GM21515 (cell line): ENCODE measurements around the gene PRKAG3.

Experiments
- ATAC-seq: cut with Tn5 transposase; IDR thresholded peaks from one replicate; pipeline ENCODE4 v1.9.1; 2021; ENCODE audit not compliant: unreplicated experiment

PRKAG3 gene

DNA sequence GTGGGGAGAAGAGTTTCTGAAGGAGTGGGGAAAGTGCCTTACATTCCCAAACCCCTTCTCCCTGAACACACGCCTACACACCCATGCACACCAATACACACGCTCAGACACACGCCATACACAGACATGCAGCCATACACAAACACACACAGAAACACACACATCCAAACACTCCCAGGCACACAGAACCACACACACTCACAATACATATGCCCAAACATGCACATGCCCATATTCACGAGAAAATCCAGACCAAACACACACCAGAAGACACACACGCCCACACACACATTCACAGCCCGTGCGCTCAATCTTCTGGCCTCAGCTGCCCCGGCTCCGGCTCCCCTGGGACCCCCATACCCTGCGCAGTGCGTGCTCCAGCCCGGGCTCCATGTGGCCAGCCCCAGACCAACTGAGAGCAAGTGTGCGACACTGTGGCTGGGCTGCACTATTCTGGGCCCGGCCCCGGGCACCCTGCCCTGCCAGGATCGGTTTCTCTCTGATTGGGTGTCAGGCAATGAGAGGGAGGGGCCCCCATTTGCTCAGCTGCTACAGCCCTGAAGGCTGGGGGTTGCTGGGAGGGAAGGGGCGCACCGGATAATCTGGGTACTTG, at the start of gene PRKAG3:
Gene PRKAG3, minus strand, starts transcription at position 426 of the 613 bp plus-strand sequence.
- ATAC-seq = no peak

DNA sequence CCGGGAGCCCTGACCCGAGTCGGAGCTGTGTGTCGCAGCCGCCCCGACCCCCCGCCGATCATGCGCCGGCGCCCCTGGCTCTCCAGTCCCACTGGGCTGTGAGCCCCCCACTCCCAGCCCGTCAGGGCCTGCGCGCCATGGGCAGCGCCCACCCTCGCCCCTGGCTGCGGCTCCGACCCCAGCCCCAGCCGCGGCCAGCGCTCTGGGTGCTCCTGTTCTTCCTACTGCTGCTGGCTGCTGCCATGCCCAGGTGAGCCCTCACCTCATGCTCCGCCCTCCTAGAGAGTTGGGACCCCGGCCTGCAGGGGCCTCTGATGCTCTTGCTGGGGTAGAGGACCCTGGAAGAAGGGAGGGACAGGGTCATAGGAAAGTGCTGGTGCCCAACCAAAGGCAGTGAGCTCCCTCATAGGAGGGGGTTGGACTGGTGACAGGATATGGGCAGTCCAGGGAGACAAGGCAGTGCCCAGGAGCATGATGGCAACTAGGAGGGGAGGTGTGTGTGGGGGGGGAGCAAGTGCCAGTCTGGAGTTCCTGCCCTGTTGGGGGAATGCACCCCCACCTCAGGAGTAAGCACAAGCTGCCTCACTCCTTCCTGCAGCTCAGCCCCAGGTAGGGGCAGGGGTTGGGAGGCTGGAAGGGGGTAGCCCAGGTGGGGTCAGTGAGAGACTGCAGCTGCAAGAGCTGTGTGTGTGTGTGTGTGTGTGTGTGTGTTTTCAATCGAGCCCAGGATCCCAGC, 49.4 kb upstream of the PRKAG3 start:
- no peak for ATAC-seq

GRCh38 chr2:218880102-218880858, 48.7 kb upstream of the PRKAG3 start, which contains the start of gene WNT10A:
Gene WNT10A, plus strand, starts transcription at chr2:218880852. Its CDS starts 144 bp downstream, at chr2:218880996.
- ATAC-seq = peak; percentile 66

DNA sequence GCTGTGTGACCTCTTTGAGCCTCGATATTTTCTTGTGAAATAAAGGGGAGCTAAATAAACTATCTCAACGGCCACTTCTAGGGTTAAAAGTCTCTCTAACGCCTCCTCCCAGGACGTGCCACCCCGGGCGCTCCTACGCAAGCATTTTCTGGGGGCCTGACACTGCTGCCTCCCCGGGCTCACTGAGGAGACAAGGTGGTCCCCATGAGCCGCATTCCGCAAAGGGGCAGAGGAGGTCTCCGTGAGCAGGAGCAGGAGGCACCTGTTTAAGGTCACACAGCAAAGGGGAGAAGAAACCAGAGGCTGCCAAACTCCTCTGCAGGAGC, 48.1 kb upstream of the PRKAG3 start:
- no peak for ATAC-seq

DNA sequence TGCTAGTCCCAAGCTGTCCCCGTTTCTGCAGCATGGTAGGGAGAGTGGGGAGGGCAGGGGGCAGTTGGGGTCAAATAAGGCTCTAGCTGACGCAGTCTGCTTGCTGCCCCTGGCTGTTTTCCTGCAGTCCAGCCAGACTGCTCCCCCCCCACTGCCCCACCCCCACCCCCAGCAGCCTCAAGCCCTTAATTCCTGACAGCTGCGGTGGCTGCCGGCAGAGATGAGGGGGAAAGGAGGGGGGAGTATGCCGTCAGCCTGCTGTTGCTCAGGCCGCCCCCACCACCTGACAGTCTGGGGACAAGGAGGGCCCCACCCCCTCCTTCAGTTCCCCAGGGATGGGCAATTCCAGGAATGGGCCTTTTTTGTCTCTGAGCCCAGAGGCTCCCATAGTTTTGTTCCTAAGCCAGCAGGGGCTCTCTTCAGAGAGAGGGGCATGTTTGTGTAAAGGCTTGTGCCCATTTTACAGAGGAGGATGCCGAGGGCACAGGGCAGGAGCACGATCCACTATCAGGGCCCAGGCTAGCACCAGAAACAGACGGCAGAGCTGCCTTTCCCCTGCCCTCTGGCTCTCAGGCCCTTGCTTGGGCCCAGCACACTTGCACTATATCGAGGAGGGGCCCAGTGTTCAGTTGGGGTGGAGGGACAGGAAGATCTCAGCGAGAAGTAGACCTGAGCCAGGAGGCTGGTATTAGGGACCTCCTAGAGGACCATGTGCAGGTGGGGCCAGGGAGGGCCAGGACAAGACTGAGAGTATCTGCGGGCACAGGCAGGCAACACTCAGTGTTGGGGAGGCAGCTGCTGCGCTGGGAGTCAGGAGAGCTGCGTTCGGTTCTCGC, 47.5 kb upstream of the PRKAG3 start:
- no peak for ATAC-seq

GRCh38 chr2:218878486-218878885, 46.9 kb upstream of the PRKAG3 start:
- no peak for ATAC-seq

- ATAC-seq = no peak
Measured at GRCh38 chr2:218877891-218878290, 46.3 kb upstream of the PRKAG3 start.

DNA sequence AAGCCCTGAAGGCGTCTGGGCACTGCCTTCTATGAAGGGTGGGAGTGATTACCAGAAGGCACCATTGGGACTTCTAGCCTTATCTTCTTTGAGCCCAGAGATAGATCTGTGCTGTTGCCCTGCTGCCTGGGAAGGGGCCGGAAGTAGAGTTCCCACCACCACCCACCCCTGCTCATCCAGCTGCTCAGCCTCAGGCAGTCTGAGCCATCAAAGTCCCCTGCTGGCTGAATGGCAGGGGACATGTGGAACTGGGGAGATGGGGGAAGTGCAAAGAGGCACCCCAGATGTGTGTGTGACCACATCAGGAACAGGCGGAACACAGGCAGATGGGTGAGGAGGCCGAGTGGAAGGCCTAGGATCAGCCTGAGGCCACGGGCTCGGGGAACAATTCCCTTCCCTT, 45.7 kb upstream of the PRKAG3 start:
- no peak for ATAC-seq

- no peak for ATAC-seq
Measured at GRCh38 chr2:218876562-218877219, 45.1 kb upstream of the PRKAG3 start.

GRCh38 chr2:218875692-218876246, 44.2 kb upstream of the PRKAG3 start:
- ATAC-seq = no peak

GRCh38 chr2:218873359-218874194, 42.0 kb upstream of the PRKAG3 start:
- no peak for ATAC-seq

DNA sequence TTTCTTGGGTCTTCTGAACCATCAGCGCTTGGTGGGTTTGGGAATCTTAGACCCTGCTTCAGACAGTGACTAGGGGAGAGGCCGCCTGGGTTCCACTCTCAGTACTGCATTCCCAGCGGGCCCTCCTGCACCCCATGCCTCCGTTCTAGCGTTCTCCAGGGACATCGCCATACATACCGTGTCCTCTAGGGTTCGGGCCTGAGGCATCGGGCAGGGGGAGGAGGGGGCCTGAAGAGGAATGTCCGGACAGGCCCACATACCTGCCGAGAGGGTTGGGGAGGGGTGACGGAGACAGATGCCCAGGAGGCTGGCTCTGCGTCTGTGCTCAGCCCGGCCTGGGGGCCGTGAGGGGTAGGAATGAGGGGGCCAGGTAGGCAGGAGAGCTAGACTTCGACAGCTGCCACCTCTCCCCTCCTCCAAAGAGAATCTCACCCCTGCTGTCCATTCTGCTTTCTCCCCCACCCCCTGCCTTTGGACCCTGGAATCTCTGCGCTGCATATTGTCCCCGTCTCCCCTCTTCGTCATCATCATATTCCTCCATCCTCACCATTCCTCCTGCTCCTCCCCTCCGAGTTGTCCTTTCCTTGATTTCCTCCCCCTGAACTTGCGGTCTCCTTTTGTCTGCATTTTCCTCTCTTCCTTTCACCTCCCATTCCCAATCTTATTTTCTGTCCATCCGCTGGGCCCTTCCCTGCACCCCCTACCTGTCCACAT, 41.2 kb upstream of the PRKAG3 start:
- no peak for ATAC-seq

DNA sequence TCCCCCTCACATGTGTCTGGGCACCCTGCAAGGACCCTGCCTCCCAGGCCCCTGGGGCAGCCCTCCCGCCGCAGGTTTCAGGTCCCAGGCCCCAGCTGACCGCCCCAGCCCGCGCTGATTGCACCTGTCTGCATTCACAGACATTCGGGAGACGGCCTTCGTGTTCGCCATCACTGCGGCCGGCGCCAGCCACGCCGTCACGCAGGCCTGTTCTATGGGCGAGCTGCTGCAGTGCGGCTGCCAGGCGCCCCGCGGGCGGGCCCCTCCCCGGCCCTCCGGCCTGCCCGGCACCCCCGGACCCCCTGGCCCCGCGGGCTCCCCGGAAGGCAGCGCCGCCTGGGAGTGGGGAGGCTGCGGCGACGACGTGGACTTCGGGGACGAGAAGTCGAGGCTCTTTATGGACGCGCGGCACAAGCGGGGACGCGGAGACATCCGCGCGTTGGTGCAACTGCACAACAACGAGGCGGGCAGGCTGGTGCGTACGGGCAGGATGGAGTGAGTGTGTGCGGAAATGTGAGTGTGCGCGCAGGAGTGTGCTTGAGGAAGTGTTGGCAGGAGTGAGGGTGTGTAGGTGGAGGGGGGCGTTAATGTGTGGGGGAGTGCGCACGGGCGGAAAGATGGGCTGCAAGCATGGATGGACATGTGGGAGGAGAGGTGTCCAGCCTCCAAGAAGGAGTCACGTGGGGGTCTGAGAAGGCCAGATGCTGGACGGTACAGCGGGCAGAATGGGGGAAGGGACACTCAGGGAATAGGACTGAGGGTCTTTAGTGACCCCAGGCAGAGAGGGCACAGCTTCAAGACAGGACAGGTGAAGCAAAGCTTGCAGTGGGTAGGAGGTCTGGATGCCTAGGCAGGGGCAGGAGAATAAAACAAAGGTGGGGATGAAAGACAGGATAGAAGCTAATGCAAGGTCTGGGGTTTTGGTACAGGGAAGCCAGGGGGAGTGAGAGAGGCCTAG, 40.0 kb upstream of the PRKAG3 start:
- no peak for ATAC-seq

- no peak for ATAC-seq
Measured at GRCh38 chr2:218870984-218871344, 39.4 kb upstream of the PRKAG3 start.

DNA sequence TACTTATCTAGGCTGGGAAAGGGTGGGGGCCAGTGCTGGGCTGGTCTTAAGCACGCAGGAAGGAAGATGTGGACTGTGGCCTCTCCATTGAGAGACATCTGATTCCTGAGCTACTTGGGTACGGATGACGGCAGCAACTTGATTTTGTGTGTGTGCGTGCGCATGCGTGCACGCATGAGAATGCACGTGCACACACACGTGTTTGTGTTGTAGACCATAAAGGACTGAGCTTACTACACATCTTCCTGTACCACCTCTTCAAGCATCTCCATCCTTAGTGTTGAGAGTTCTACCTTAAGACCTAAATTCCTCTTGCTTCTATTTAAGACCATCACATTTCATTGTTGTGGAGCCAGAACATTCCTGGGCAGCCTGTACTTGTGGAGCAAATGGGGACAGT, 37.5 kb upstream of the PRKAG3 start:
- no peak for ATAC-seq

GRCh38 chr2:218867900-218868299, 36.3 kb upstream of the PRKAG3 start:
- no peak for ATAC-seq

DNA sequence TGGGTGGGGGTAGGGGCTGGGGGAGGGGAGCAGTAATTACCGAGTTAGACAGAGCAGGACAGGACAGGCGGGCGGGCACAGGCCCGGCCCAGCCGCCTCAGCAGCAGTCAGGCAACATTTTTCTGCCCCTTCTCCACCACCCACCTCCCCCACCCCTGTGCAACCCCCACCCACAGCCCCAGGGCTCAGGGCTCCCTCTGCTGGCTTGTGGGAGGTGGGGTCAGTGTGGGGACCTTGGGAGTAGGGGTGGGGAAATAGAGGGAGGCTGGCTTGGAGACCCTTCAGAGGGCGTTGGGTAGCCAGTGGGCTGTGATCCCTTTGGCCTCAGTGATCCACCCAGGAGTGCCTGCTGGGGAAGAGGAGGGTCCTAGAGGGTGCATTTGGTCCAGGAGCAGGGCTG, 34.4 kb upstream of the PRKAG3 start:
- no peak for ATAC-seq

DNA sequence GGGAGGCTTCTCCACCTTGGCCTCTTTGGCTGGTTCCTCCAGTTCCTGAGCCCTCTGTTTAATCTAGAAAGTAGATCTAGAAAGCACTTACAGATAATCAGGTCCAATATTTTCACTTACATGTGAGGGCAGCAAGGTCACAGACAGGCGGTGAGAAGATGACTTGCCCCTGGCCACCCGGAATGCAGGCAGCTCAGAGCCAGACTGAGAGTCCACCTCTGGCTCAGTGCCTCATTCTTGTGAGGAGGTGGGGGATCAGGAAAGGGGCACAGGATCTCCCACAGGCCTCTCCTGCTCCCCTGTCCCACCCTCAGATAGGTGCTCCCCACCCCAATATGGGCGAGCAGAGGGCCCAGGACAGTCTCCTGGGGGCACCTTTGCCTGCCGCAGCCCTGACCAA, 33.8 kb upstream of the PRKAG3 start:
- no peak for ATAC-seq
